KBM-7 (cell line): Measurements from ENCODE around the gene NIPSNAP3A.

Experiments used
- DNase-seq: peaks from one replicate; pipeline ENCODE4 v3.0.0-alpha.2; 2015
- in situ Hi-C: fragments of 300-500 bp; cut with MboI; formaldehyde crosslinking; loops from 2 replicates; pipeline ENCODE4 v1.14.3; 2020; ENCODE audit warnings: low sequenced_read_pairs, low pct_unique_long_range_greater_than_20kb, mixed read lengths

The NIPSNAP3A gene

DNA sequence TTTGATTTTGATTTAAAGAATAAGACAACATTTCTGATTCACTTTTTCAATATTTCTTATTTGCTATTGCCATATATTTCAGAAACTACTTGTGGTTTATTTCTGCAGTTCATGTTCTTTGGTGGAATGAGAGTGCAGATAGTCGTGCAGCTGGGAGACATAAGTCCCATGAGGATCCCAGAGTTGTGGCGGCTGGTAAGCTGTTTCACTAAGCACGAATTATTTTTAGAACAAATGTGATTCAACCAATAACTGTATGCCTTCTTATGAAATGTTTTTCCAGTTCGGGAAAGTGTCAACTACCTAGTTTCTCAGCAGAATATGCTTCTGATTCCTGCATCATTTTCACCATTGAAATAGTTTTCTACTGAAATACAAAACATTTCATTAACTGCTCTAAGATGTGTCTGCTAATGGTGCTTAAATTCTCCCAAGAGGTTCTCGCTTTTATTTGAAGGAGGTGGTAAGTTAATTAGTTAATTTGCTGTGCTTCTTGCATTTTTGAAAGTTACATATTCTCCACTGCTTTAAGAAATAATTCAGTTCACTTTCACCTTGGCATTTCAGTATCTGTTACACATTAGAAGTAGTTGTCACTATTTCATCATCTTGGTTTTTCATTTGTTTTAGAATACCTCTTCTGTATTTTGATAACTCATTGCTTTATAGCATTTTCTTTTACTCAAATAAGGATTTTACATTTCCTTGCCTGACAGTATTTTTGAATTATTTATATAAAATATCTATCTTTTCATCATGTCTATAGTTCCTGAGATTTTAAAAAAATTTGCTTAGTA lies 25.4 kb downstream of the NIPSNAP3A start:
- peak; percentile 39 for DNase-seq
- in situ Hi-C loops = no loop called here

DNA sequence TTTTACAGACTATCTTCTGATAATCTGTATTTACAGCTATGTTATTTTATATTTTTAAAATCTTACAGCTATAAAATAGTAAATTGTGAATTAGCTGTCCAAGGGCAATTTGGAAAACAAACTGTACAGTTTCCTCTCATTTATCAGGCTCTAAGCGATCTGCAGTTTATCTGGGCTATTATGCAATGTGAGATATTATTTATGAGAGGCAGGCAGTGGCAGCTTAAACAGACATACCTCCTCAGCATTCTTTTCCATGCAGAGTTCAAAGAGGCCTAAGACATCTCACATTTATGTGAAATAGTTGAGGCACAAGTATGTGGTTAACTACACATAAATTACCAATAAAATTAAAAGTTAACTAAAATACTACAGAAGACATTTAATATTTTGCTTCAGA lies 26.6 kb downstream of the NIPSNAP3A start:
- no peak for DNase-seq
- in situ Hi-C loops = no loop called here

DNA sequence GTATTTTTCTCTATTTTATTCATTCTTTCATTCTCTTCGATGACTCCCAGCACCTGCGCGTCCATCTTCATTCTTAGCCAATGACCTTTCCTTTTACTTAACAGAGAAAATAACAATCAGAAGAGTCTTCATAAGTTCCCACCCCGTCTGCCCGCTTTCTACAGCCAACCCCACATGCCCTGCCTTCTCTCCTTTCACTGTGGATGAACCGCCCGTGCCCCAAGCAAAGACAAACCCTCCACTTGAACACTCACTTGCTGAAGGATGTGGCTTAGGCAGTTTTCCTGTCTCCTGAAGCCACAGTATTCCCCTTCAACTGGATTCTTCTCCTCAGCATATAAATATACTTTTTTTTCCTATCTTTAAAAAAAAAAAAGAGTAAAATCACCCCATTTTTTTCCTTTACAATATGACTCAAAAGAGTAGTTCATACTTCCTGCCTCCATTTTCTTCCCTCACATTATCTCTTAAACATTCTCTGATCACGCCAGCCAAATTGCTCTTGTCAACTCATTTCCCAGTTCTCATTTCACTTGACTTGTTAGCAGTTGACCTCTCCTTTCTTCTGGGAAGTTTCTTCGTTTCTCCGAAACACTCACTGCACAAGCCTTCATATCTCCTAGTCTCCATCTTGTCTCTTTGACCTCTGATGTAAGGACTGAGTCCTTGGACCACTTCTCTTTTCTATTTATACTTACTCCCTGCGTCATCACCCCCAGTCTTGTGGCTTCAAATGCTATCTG lies 27.5 kb downstream of the NIPSNAP3A start:
- DNase-seq = peak; percentile 90

DNA sequence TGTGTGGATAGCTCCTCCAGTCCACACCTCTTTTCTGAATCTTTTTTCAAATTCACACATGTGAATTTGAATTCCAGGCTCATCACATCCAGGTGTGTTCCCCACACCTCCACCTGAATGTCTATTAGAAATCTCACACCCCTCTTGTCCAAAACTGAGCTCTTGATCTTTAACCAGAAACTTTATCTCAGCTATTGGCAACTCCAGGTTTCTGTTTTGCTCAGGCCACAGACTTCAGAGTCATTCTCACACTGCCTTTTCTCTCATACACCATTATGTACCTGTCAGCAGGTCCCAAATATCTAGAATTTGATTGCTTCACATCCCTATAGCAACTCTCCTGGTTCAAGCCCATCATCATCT lies 28.1 kb downstream of the NIPSNAP3A start:
- DNase-seq = no peak
- in situ Hi-C loops = loop anchor here (25.0 kb wide), 1 partner anchor 637 kb away; no protein-coding TSS in a partner anchor

More for the DNA sequence above, 27.5 kb downstream of the NIPSNAP3A start:
- in situ Hi-C loops = loop anchor here (25.0 kb wide), 1 partner anchor 637 kb away; no protein-coding TSS in a partner anchor

DNA sequence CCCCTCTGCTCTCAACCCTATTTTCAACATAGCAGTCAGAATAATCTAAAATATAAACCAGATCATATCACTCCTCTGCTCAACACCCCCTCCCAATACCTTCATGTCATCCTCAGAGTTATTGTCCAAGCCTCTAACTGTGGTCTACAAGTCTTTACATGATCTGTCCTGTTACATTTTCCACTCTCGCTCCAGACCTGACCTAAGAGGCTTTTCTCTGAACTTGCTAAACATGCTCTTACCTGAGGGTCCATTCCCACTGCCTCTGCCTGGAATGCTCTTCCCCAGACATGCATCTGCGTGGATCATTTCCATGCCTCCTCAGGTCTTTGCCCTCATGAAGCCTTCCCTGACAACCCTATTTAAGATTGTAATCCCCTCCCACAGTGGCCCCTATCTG lies 28.5 kb downstream of the NIPSNAP3A start:
- no peak for DNase-seq

DNA sequence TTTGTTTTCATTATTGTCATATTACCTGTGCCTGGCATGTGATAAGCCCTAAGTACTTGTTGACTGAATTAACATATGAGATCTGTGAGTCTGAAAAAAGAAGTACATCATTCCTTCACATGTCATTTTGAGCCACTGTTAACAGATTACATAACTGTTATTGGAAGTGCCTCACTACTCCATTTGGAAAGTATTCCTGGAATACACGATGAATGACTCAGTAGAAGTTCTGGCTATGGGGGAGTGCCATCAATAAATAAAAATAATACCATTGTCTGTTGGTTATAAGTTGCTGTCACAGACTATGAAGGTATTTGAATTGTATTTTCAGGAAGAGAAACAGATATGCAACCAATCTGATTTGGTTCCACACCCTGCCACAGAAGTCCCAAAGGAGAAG lies 29.3 kb downstream of the NIPSNAP3A start:
- in situ Hi-C loops = loop anchor here (25.0 kb wide), 1 partner anchor 636 kb away; no protein-coding TSS in a partner anchor
- DNase-seq = no peak

More for the DNA sequence above, 28.5 kb downstream of the NIPSNAP3A start:
- in situ Hi-C loops = loop anchor here (25.0 kb wide), 1 partner anchor 636 kb away; no protein-coding TSS in a partner anchor

DNA sequence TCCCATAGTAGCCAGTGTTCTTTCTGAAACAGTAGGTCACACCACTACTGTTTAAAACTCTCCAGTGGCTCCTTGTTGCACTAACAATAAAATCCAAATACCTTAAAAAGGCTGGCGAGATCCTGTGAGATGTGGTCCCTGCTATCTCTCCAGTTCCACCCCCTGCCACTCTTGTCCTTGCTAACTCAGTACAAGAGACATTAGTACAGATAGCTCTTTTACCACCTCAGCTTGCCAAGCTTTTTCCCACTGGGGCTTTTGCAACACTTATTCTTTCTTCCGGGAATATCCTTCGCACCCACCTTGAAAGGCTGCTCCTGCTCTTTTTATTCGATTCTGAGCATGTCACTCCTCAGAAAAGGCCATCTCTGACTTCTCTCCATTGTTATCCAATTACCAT lies 31.3 kb downstream of the NIPSNAP3A start:
- in situ Hi-C loops = loop anchor here (25.0 kb wide), 1 partner anchor 633 kb away; no protein-coding TSS in a partner anchor
- DNase-seq = no peak

DNA sequence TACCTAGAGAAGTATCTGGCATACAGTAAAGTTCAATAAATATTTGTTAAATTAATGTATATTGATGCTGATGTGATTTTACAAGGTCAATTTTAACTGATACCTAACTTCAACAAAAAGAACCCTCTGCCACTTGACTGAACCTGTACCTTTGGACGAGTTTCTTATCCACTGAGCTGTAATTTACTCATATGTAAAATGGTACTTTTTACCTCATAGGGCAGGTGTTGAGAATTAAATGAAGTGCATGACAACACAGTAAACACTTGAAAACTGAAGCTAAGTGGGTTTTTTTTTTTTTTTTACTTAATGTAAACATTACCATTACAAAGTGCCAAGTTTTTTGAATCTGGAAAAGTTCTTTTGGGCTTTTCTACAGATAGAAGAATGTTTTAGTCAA lies 31.9 kb downstream of the NIPSNAP3A start:
- in situ Hi-C loops = loop anchor here (25.0 kb wide), 1 partner anchor 633 kb away; no protein-coding TSS in a partner anchor
- no peak for DNase-seq

DNA sequence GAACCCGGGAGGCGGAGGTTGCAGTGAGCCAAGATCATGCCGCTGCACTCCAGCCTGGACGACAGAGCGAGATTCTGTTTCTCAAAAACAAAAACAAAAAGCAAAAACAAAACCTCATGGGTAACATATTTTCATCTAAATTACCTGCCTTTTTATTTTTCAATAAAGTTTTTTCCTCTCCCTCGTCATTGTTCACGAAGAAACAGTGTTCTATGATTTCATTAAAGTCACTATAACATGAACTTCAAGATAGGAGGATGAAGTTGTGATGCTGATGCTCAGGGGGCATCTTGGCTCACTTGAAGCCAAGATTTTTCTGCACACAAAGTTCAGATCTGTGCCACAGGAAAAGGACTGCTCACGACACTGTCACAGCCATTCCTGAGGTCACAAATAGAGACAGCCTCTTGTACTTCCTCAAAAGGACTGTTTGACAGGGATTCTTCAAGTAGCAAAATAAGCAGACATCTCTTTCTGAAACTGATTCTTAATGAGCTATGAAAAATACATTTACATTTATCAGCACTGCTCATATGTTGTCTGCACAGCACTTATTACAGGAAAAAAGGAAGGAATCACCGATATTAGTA lies 32.6 kb downstream of the NIPSNAP3A start:
- DNase-seq = peak; percentile 49
- in situ Hi-C loops = loop anchor here (25.0 kb wide), 1 partner anchor 632 kb away; no protein-coding TSS in a partner anchor

DNA sequence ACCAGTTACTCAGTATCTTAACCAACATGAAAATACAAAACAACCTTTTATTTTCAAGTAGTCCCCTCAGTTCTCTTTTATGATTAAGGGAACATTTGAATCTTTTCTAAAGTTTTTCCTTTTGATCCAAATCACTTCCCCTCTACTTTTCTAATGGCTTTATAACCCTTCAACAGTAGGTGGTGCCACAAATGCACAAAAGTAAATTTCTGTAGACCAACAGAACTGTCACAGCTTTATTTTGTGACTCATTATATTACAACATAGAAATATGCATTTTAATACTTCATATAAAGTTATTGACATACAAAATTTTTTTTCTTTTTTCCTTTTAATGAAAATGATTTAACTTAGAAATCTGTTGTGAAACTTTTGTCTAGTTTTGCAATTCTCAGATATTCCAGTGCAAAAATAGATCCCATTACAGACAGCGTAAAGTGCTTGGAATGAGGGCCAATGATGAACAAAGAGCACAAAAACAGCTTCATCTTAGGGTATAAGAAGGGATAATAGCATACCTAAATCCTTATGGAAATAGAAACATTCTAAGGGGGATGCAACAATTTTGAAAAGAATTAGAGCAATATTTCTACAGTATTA lies 33.4 kb downstream of the NIPSNAP3A start:
- in situ Hi-C loops = loop anchor here (25.0 kb wide), 1 partner anchor 631 kb away; no protein-coding TSS in a partner anchor
- peak; percentile 59 for DNase-seq

DNA sequence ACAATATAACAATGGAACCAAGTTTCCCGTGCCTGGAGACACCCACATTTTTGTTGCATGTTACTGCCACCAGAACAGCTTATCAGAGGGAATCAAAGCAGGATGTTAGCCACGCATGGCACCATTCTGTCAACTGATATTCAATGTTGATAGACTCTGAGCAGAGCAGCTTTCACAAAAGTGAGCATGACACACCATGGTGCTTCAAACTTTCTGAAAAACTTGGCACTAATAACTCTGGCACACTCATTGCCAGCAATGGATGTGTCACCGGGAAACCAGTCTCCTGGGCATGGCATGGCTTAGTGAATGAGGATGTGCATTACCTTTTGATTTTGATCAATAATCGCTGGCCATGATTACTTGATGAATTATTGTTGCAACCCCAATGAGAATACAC lies 36.1 kb downstream of the NIPSNAP3A start:
- in situ Hi-C loops = loop anchor here (25.0 kb wide), 1 partner anchor 629 kb away; no protein-coding TSS in a partner anchor
- DNase-seq = no peak

DNA sequence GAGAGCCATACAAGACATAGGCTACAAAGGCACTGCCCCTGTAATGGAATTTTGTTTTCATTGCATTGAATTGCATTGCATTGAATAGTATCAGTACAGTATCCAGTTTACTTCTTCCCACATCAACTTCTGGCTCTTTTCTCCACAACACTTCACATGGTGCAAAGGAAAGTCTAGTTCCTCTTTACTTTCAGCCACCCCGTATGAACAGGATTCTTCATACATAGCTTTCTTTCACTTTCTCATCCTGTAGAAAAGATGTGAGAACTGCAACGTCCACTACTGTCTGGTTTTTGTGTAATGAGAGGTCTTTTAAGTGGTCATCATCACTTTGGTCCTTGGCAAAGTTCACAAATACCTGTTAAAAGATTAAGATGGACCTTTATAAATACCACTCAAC lies 36.6 kb downstream of the NIPSNAP3A start:
- in situ Hi-C loops = loop anchor here (25.0 kb wide), 1 partner anchor 628 kb away; no protein-coding TSS in a partner anchor

DNA sequence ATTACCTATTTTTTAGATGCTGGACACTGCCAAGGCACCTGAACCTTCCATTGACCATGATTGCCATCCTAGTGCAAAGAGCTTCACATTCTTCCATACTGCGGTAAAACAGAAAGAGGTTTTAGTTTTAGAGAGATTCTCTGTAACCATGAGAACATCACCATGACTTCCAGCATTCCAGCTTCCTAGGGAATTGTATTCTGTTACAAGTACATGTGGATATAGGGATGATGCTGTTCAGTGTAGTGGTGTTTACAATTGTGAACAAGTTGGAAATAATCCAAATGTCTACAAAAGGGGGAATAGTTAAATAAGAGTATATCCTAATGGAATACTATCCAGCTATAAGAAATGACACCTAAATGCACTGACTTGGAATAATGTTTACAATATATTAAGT lies 38.8 kb downstream of the NIPSNAP3A start:
- in situ Hi-C loops = loop anchor here (25.0 kb wide), 1 partner anchor 626 kb away; no protein-coding TSS in a partner anchor
- DNase-seq = no peak

More for the DNA sequence above, 36.6 kb downstream of the NIPSNAP3A start:
- DNase-seq = peak; percentile 35

DNA sequence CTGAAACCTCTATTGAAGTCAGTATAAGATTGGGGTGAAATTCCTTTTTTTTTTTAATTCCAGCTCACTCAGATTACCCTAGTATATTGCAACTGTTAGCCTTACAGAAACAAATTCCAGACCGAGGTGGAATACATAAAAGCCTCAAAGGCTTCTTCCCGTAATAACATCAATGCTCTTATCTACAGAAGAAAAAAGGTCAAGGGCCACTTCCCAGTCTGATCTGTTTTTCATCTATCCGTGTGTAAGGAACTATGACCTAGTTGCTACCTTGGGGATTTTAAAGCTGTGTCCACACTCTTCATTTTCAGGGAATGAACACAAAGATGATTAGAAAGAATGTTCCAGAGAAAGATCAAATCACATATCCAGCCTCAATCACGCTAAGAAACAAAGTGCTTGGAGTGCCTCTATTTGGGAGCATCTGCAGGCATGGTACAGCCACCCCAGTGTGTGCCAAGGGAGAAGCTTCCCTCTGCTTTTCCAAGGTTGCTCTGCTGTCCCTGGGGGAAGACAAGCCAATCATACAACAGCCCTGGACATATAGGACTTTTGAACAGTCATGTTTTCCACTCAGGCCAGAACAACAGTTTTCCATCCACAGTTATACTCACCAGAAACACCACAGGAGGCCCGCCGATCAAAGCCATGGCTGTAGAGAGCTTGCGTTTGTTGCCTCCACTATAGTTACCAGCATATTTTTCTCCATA lies 40.0 kb downstream of the NIPSNAP3A start:
- in situ Hi-C loops = loop anchor here (25.0 kb wide), 1 partner anchor 625 kb away; no protein-coding TSS in a partner anchor

DNA sequence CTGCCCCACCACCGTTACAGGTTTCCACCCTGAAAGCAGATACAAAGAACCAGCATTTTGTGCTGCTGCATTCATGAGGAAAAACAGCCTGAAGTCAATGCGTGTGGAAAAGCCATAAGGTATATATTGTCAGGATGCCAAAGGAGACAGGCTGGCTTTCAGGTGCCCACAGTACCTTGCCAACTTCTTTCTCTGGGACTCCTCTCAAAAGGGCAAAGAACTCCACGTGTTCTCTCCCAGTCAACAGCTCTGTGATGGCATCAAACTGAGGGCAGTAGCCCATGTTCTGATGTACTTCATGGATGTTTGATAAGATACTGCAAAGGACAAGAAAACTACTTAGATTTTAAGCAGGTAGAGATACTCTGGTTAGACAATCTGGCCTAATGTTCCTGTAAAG lies 40.8 kb downstream of the NIPSNAP3A start:
- in situ Hi-C loops = loop anchor here (25.0 kb wide), 1 partner anchor 624 kb away; no protein-coding TSS in a partner anchor
- DNase-seq = no peak

More for the DNA sequence above, 40.0 kb downstream of the NIPSNAP3A start:
- no peak for DNase-seq

DNA sequence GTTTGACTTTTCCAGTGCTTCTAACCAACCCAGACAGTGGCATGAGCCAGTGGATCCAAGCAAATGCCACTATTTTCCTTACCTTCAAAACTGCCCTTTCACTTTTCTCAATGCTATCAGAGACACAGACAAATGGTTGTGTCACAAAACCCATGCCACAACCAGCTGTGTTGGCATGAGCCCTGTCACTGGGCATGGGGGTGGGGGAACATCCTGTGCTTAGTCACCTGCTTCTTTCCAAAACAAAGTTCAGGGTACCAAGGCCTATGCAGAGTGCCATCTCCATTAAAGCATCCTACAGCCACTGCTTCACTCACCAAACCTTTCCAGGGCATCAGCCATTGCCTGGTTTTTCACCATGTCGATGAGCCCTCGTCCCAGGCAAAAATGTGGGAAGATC lies 46.6 kb downstream of the NIPSNAP3A start:
- in situ Hi-C loops = loop anchor here (25.0 kb wide), 1 partner anchor 618 kb away; no protein-coding TSS in a partner anchor
- DNase-seq = no peak

DNA sequence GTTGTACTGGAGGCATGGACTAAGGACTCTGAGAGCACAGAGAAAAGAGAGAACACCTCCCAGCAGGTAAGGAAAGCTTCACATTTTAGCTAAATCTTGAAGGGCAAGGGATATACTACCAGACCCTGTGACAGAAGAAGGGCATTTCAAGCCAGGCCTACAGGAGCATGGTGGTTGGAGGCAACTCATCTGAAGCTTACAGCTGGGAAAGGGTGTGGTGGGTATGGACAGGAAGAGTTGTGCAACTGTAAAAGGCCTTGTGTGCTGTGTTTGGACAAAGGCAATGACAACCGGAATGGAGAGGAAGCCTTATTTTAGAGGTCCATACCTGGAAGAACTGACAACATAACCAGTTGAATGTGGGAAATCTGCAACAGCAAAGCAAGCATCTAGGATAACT lies 47.6 kb downstream of the NIPSNAP3A start:
- in situ Hi-C loops = loop anchor here (25.0 kb wide), 1 partner anchor 617 kb away; no protein-coding TSS in a partner anchor
- no peak for DNase-seq

DNA sequence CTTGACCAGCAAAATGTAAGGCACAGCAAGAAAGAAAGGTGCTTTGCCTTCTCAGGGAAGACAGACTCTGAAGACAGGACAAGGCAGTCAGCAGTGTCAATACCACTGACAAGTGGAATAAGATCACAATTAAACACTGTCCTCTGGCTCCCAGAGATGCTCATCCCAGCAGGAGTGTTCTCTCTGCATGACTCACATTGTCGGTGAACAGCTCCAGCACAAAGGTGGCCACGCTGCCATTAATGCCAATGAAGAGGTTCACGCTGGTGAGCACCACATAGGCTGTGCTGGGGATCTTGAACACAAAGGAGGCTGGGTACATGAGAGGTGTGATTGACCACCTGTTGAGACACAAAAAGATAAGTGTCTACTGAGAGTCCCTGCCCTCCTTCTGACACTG lies 48.4 kb downstream of the NIPSNAP3A start:
- in situ Hi-C loops = loop anchor here (25.0 kb wide), 1 partner anchor 616 kb away; no protein-coding TSS in a partner anchor
- no peak for DNase-seq
